GM12891 (cell line): ENCODE results near the gene NF1. TPM values are rescaled to one million over a fixed set of nuclear protein-coding genes. Genes with fewer than 3 reads are reported as not detected.
"Not testable (repeated sequence)": the region's sequence is repeated elsewhere in the genome, so short reads cannot be mapped to it uniquely, and the experiment has no call there.

Source experiments
- DNase-seq: peaks from one replicate; pipeline ENCODE4 v3.0.0; 2011; ENCODE audit warnings: low spot score; ENCODE audit not compliant: insufficient read length
- FAIRE-seq: peaks from 2 replicates; lab custom pipeline; 2011; peaks lifted over from hg19 to GRCh38; lab: Jason Lieb, UNC
- PAX5 ChIP-seq: IDR thresholded peaks from 2 replicates; pipeline ENCODE4 v1.6.1; 2011; ENCODE audit warnings: low read length, moderate library complexity, mild to moderate bottlenecking; ENCODE audit not compliant: insufficient read depth, severe bottlenecking
- POLR2A ChIP-seq: IDR thresholded peaks from 2 replicates; pipeline ENCODE4 v1.6.1; 2011; ENCODE audit warnings: low read depth, low read length, control low read depth
- POLR2AphosphoS5 ChIP-seq: IDR thresholded peaks from 2 replicates; pipeline ENCODE4 v1.6.1; 2011; ENCODE audit warnings: low read depth, low read length, control low read depth
- POU2F2 ChIP-seq: IDR thresholded peaks from 2 replicates; pipeline ENCODE4 v1.6.1; 2011; ENCODE audit warnings: low read depth, mild to moderate bottlenecking, control low read depth, low read length, moderate library complexity
- SPI1 ChIP-seq: IDR thresholded peaks from 2 replicates; pipeline ENCODE4 v1.6.1; 2011; ENCODE audit warnings: low read depth, low read length, control low read depth
- TAF1 ChIP-seq: IDR thresholded peaks from 2 replicates; pipeline ENCODE4 v1.6.1; 2011; ENCODE audit warnings: low read depth, low read length, control low read depth
- polyA plus RNA-seq: library from polyadenylated mRNA; unstranded; fragments of >200 nt; gene quantifications from one replicate; pipeline ENCODE4 v1.2.1, GENCODE V29; 2012; ENCODE audit warnings: low read depth, missing spikeins, inconsistent platforms; ENCODE audit not compliant: missing spikeins

NF1 gene, protein sequence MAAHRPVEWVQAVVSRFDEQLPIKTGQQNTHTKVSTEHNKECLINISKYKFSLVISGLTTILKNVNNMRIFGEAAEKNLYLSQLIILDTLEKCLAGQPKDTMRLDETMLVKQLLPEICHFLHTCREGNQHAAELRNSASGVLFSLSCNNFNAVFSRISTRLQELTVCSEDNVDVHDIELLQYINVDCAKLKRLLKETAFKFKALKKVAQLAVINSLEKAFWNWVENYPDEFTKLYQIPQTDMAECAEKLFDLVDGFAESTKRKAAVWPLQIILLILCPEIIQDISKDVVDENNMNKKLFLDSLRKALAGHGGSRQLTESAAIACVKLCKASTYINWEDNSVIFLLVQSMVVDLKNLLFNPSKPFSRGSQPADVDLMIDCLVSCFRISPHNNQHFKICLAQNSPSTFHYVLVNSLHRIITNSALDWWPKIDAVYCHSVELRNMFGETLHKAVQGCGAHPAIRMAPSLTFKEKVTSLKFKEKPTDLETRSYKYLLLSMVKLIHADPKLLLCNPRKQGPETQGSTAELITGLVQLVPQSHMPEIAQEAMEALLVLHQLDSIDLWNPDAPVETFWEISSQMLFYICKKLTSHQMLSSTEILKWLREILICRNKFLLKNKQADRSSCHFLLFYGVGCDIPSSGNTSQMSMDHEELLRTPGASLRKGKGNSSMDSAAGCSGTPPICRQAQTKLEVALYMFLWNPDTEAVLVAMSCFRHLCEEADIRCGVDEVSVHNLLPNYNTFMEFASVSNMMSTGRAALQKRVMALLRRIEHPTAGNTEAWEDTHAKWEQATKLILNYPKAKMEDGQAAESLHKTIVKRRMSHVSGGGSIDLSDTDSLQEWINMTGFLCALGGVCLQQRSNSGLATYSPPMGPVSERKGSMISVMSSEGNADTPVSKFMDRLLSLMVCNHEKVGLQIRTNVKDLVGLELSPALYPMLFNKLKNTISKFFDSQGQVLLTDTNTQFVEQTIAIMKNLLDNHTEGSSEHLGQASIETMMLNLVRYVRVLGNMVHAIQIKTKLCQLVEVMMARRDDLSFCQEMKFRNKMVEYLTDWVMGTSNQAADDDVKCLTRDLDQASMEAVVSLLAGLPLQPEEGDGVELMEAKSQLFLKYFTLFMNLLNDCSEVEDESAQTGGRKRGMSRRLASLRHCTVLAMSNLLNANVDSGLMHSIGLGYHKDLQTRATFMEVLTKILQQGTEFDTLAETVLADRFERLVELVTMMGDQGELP (N-terminal part only)
- polyA plus RNA-seq, result 6.9 TPM

DNA sequence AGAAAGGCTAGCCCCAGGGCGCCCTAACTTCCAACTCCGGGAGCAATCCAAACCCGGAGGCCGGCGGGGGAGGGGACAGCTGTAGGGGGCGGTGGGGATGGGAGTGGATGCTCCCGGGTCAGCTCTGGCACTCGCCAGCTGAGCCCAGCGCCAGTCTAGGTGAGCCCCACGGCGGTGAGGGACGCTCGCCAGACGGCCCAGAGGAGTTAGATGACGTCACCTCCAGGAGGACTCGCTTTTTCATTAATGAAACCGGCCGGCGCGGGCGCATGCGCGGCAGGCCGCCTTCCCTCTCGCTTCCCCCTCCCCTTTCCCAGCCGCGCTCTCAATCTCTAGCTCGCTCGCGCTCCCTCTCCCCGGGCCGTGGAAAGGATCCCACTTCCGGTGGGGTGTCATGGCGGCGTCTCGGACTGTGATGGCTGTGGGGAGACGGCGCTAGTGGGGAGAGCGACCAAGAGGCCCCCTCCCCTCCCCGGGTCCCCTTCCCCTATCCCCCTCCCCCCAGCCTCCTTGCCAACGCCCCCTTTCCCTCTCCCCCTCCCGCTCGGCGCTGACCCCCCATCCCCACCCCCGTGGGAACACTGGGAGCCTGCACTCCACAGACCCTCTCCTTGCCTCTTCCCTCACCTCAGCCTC, at the start of gene NF1:
Gene NF1 (plus strand): TSS at position 378 of the 636 bp plus-strand sequence. CDS start 333 bp downstream, outside the sequence.
- peak; percentile 96 for FAIRE-seq
- no peak for TF ChIP-seq PAX5
- TF ChIP-seq SPI1, result peak; percentile 12; the same call in 1 of the 2 replicates
- peak; percentile 40; the same call in 1 of the 2 replicates for TF ChIP-seq POLR2A
- peak; percentile 41; the same call in 1 of the 2 replicates for TF ChIP-seq POLR2AphosphoS5
- peak; percentile 83 for TF ChIP-seq TAF1
- no peak for TF ChIP-seq POU2F2
- DNase-seq, result peak; percentile 97

DNA sequence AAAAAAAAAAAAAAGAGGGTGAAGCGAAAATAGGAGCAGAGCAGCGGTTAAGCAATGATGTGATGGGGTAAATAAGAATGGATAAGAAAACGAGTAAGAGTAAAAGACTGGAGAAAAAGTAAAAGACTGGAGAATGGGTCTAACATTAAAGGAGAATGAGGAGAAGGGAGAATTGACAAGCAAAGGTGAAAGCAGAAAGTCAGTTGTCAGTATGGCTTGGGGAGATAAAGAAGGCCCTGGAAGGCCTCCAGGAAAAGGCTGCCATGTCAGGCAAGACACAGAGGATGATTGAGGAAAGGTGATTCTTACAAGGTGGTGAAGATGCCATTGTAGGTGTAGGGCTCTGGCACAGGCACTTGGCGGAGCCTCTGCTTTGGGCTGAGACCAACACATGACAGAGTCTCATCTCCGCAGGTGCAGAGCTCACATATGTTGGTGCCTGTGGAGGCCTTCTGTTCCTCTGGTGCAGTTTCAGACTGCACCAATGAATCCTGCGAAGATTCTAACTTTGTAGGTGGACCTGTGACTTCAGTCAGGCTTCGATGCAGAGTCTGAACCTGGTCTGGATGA, 47.8 kb upstream of the NF1 start:
- not testable (repeated sequence) for DNase-seq, FAIRE-seq

DNA sequence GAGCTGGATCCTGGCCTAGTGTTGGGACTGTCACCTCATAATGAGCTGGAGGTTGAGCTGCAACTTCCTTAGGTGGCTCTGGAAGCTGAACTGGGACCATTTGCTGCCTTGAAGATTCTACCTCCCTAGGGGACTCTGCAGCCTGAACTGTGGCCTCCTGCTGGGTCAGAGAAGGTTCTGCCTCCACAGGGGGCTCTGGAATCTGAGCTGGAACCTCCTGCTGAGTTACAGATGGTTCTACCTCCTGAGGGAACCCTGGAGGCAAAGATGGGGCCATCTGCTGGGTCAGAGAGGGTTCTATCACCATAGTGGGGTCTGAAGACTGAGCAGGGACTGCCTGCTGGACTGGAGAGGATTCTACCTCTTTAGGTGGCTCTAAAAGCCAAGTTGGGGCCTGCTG, 46.6 kb upstream of the NF1 start:
- TF ChIP-seq POU2F2 (no peak), PAX5 (no peak), TAF1 (no peak), POLR2AphosphoS5 (no peak), SPI1 (no peak), POLR2A (no peak)
- FAIRE-seq, result no peak
- DNase-seq, result no peak

DNA sequence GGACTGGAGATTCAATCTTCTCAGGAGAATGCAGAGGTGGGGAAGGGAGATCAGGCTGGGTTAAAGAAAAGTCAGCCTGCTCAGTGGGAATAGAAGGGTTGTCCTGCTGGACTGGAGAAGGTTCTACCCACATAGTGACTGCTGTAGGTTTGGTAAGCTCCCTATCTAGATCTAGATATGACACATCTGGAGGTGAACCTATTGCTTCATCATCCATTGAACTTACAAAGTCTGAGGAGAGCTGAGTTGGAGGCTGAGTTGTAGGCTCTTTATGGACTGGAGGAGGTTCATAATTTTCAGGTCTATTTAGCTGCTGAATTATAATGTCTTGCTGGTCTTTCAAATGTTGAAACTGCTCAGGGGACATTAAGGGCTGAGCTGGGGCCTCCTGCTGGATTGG, 46.0 kb upstream of the NF1 start:
- no peak for TF ChIP-seq TAF1
- TF ChIP-seq POU2F2, result no peak
- TF ChIP-seq POLR2AphosphoS5, result no peak
- TF ChIP-seq PAX5, result no peak
- no peak for TF ChIP-seq POLR2A
- no peak for TF ChIP-seq SPI1
- no peak for DNase-seq
- no peak for FAIRE-seq

DNA sequence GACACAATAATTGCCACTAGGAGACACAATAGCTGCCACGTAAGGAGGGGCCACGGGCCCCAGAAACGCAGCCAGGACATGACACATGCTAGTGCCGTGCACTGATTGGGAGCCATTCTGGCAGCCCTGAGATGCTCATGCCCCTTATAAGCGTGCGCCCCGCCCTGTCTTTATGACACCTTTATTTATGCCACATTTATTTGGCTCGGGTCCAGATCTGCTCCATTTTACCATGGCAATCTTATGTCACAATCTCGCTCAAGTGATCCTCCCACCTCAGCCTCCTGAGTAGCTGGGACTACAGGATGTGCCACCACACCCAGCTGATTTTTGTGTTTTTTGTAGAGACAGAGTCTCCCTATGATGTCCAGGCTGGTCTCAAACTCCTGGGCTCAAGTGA, 43.8 kb upstream of the NF1 start:
- TF ChIP-seq POLR2AphosphoS5 (no peak), TAF1 (no peak), POLR2A (no peak), SPI1 (no peak), POU2F2 (no peak), PAX5 (no peak)
- DNase-seq, result no peak
- FAIRE-seq, result no peak

DNA sequence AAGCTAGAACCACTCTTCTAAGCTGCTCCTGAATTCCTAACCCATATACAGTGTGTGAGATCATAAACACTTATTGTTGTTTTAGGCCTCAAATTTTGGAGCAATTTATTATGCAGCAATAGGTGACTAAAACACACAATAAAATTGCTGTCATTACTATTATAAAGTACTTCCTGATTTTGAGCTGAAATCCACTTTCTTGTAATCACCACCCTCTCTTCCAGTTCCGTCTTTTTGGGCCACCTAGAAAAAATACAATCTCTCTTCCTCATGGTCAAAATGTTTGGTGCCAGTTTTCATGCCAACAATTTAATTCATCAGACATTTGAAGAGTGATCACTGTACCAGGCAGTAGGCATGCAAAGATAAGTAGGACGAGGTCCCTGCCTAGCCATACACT, 43.3 kb upstream of the NF1 start:
- DNase-seq, result no peak
- FAIRE-seq, result no peak
- TF ChIP-seq PAX5 (no peak), POU2F2 (no peak), SPI1 (no peak), POLR2A (no peak), POLR2AphosphoS5 (no peak), TAF1 (no peak)

DNA sequence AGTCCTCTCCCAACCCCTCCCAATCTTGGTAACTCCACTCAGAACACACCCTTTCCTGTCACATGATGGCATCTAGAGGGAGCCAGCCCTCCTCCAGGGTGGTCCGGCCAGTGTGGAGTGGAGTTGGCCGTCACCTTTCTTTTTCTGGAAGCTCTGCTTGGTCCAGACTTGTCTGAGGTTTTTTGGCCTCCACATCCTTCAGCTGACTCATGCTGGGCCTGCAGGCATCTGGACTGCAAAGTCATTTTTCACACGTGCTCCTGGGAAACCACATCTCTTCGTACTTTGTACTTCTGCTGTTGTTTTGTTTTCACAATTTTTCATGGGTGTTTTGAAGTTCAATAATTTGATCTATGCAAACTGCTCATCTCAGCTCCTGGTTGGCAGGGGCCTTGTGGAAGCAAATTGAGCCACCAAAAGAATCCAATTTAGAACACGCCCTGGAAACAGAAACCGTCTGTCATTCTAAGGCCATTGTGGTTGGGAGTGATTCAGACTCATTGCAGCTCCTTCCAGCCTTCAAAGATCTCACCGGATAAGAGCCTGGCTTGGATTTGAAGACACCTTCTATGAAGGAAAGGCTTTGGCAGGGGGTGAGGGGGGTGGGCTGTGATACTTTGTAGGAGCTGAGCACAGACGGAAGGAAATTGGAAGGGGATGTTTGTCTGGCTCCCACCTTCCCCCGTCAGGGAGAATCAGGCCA, 42.4 kb upstream of the NF1 start:
- no peak for FAIRE-seq
- TF ChIP-seq POLR2A, result no peak
- no peak for TF ChIP-seq POU2F2
- TF ChIP-seq PAX5, result no peak
- TF ChIP-seq SPI1, result no peak

DNA sequence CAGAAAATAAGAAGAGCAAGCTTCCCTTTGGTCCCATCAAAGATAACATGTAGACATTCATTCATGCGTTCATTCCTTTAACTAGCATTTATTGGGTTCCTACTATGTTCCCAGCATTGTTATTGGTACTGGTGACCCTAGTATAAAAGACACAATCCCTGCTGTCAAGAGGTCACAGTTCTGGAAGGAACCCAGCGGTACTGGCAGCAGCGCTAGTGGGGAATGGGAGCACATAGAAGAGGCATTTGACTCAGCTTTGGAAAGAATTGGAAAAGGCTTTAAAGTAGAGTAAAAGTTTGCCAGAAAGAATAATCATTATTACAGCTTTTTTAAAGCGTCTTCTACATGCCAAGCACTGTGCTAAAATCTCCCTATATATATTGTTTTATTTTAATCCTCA, 41.7 kb upstream of the NF1 start:
- TF ChIP-seq TAF1 (no peak), POU2F2 (no peak), POLR2A (no peak), PAX5 (no peak), SPI1 (no peak), POLR2AphosphoS5 (no peak)
- FAIRE-seq (no peak), DNase-seq (no peak)

More for the DNA sequence above, 42.4 kb upstream of the NF1 start:
- DNase-seq, result no peak
